Stomach (tissue), 4 donors: ENCODE data around the gene HSPB7.
"Not testable (repeated sequence)": the region's sequence is repeated elsewhere in the genome, so short reads cannot be mapped to it uniquely, and the experiment has no call there.

ENCODE experiments used
- EP300 ChIP-seq: sonication (generic); formaldehyde crosslinking; IDR thresholded peaks from one replicate; pipeline ENCODE4 v1.6.1; 2017; ENCODE audit warnings: antibody characterized with exemption
- POLR2AphosphoS5 ChIP-seq, 3 donors: sonication (generic); formaldehyde crosslinking; IDR thresholded peaks; one replicate each; pipeline ENCODE4 v1.6.1; 2016; ENCODE audit warnings: antibody characterized with exemption in 3 of 3
- TF ChIP-seq, protein P1 (sequence below), 7 experiments: fragments of 450-650 bp in 4 of 7; fragments of 200-600 bp in 3 of 7; sonication (generic) in 3 of 7; IDR thresholded peaks; one replicate each; pipeline ENCODE4 v1.5.1; 2016 to 2019; ENCODE audit warnings: antibody characterized with exemption in 7 of 7, control low read depth in 2 of 7, mild to moderate bottlenecking in 1 of 7

GRCh38 chr1:16029003-16029268 is 11.1 kb upstream of the HSPB7 start:
- TF ChIP-seq, protein P1, sequence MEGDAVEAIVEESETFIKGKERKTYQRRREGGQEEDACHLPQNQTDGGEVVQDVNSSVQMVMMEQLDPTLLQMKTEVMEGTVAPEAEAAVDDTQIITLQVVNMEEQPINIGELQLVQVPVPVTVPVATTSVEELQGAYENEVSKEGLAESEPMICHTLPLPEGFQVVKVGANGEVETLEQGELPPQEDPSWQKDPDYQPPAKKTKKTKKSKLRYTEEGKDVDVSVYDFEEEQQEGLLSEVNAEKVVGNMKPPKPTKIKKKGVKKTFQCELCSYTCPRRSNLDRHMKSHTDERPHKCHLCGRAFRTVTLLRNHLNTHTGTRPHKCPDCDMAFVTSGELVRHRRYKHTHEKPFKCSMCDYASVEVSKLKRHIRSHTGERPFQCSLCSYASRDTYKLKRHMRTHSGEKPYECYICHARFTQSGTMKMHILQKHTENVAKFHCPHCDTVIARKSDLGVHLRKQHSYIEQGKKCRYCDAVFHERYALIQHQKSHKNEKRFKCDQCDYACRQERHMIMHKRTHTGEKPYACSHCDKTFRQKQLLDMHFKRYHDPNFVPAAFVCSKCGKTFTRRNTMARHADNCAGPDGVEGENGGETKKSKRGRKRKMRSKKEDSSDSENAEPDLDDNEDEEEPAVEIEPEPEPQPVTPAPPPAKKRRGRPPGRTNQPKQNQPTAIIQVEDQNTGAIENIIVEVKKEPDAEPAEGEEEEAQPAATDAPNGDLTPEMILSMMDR (IDR thresholded peaks at IDR 0.05): not testable (repeated sequence)
- TF ChIP-seq EP300; POLR2AphosphoS5 (IDR thresholded peaks at IDR 0.05): not testable (repeated sequence)
